BE2C (cell line): ENCODE measurements around the gene GRID1.

Source experiments
- DNase-seq: peaks from one replicate; pipeline ENCODE4 v3.0.0-alpha.2; 2020
- H3K27me3 ChIP-seq: fragments of 250-450 bp; sonication (Bioruptor Pico); 2 replicates; pipeline ENCODE4 v1.5.1; 2020; ENCODE audit warnings: mild to moderate bottlenecking
- H3K36me3 ChIP-seq: fragments of 250-450 bp; sonication (Bioruptor Pico); 2 replicates; pipeline ENCODE4 v1.5.1; 2020; ENCODE audit warnings: mild to moderate bottlenecking
- H3K4me1 ChIP-seq: fragments of 250-450 bp; sonication (Bioruptor Pico); 2 replicates; pipeline ENCODE4 v1.5.1; 2020
- H3K4me3 ChIP-seq: 2 replicates; pipeline ENCODE4 v1.5.1; 2011; ENCODE audit warnings: low read depth, low read length
- H3K9me3 ChIP-seq: fragments of 250-450 bp; sonication (Bioruptor Pico); 2 replicates; pipeline ENCODE4 v1.5.1; 2020
- TF ChIP-seq, protein P1 (sequence below): IDR thresholded peaks from 2 replicates; pipeline ENCODE4 v1.5.1; 2012; ENCODE audit warnings: mild to moderate bottlenecking, low read depth, low read length

GRID1 gene

GRCh38 chr10:86261941-86262687 is 104.5 kb downstream of the GRID1 start:
- TF ChIP-seq, protein P1, sequence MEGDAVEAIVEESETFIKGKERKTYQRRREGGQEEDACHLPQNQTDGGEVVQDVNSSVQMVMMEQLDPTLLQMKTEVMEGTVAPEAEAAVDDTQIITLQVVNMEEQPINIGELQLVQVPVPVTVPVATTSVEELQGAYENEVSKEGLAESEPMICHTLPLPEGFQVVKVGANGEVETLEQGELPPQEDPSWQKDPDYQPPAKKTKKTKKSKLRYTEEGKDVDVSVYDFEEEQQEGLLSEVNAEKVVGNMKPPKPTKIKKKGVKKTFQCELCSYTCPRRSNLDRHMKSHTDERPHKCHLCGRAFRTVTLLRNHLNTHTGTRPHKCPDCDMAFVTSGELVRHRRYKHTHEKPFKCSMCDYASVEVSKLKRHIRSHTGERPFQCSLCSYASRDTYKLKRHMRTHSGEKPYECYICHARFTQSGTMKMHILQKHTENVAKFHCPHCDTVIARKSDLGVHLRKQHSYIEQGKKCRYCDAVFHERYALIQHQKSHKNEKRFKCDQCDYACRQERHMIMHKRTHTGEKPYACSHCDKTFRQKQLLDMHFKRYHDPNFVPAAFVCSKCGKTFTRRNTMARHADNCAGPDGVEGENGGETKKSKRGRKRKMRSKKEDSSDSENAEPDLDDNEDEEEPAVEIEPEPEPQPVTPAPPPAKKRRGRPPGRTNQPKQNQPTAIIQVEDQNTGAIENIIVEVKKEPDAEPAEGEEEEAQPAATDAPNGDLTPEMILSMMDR: peak; percentile 61
- Histone ChIP-seq H3K4me1 (peaks cover 77% of the 10 kb centered on the region), H3K4me3 (no peak overlapping the region), H3K9me3 (no peaks in the 10 kb centered on the region), H3K36me3 (no peaks in the 10 kb centered on the region), H3K27me3 (no peaks in the 10 kb centered on the region)
- peak; percentile 59 for DNase-seq

GRCh38 chr10:86261470-86261869 is 105.1 kb downstream of the GRID1 start:
- DNase-seq: no peak
- Histone ChIP-seq H3K9me3 (no peaks in the 10 kb centered on the region), H3K4me1 (peaks cover 74% of the 10 kb centered on the region), H3K36me3 (no peaks in the 10 kb centered on the region), H3K4me3 (no peak overlapping the region), H3K27me3 (no peaks in the 10 kb centered on the region)
- TF ChIP-seq, protein P1: no peak

- TF ChIP-seq, protein P1: no peak
- Histone ChIP-seq H3K9me3 (no peaks in the 10 kb centered on the region), H3K27me3 (no peaks in the 10 kb centered on the region), H3K4me3 (peak overlapping the region; percentile 2; the same call in 1 of the 2 replicates), H3K4me1 (peaks cover 70% of the 10 kb centered on the region), H3K36me3 (no peaks in the 10 kb centered on the region)
- DNase-seq: peak; percentile 47
Measured at GRCh38 chr10:86260564-86260963, 106.0 kb downstream of the GRID1 start.

- no peaks in the 10 kb centered on the region for H3K9me3 ChIP-seq
Measured at GRCh38 chr10:86259901-86260562, 106.6 kb downstream of the GRID1 start.

DNA sequence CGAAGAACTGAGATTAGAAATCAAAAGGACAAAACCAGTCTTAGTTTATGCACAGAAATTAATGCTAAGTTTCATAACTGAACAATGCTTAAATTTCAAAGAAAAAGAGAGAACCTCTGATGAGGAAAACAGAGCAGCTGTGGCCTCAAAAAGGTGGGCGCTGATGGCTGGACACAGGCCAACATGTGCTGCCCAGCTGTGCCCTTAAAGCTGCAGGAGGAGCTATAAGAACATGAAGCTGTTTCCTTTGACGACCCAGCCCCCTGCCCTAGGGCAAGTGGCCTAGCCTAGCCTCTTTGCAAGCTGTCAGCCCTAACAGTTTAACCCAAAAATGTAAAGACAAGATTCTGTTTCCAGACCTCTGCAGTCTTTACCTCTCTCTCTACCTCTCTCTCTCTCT is 107.7 kb downstream of the GRID1 start:
- H3K9me3 ChIP-seq: no peaks in the 10 kb centered on the region
- no peak overlapping the region for H3K4me3 ChIP-seq
- no peaks in the 10 kb centered on the region for H3K27me3 ChIP-seq
- TF ChIP-seq, protein P1: no peak
- peaks cover 70% of the 10 kb centered on the region for H3K4me1 ChIP-seq
- no peaks in the 10 kb centered on the region for H3K36me3 ChIP-seq
- no peak for DNase-seq

More at GRCh38 chr10:86259901-86260562, 106.6 kb downstream of the GRID1 start:
- no peaks in the 10 kb centered on the region for H3K27me3 ChIP-seq
- TF ChIP-seq, protein P1: no peak
- no peak overlapping the region for H3K4me3 ChIP-seq
- H3K4me1 ChIP-seq: peaks cover 71% of the 10 kb centered on the region
- H3K36me3 ChIP-seq: no peaks in the 10 kb centered on the region
- DNase-seq: no peak

DNA sequence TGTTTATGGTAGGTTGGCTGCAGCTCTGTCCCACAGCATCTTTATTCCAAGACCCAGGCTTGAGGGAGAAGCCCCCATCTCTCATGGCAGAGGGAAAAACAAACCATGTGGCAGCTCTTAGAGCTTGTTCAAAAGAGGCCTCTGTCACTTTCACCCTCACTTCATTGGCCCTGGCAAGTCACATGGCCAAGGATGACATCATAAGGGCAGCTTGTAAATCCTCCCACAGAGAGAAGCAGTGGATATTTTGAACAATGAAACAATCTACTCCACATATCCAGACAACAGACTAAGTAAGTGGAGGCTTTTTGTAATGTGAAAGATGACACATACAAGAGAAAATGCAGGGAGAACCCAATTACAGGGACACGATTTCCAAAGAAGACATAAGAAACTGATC is 108.1 kb downstream of the GRID1 start:
- TF ChIP-seq, protein P1: no peak
- H3K27me3 ChIP-seq: no peaks in the 10 kb centered on the region
- no peak for DNase-seq
- H3K4me1 ChIP-seq: peaks cover 73% of the 10 kb centered on the region
- no peaks in the 10 kb centered on the region for H3K36me3 ChIP-seq
- no peaks in the 10 kb centered on the region for H3K9me3 ChIP-seq
- no peak overlapping the region for H3K4me3 ChIP-seq
